HepG2 (cell line): ENCODE data around the gene ANO10. TPM values are rescaled to one million over a fixed set of nuclear protein-coding genes. Genes with fewer than 3 reads are reported as not detected.

ENCODE experiments used
- CEBPG ChIP-seq: IDR thresholded peaks from 2 replicates; pipeline ENCODE4 v1.6.1; 2016
- CREB1 ChIP-seq, 2 experiments: fragments of 450-650 bp in 1 of 2; IDR thresholded peaks; 2 replicates each; pipeline ENCODE4 v1.6.1; 2016 to 2017; ENCODE audit warnings: control low read depth in 1 of 2, mild to moderate bottlenecking in 1 of 2, missing compliant biosample characterization in 1 of 2, missing genetic modification characterization in 1 of 2
- DMAP1 ChIP-seq: IDR thresholded peaks from 2 replicates; pipeline ENCODE4 v1.6.1; 2016
- GATAD2A ChIP-seq: IDR thresholded peaks from 2 replicates; pipeline ENCODE4 v1.6.1; 2016
- HHEX ChIP-seq: IDR thresholded peaks from 2 replicates; pipeline ENCODE4 v1.6.1; 2016; ENCODE audit warnings: control low read depth
- IKZF5 ChIP-seq: IDR thresholded peaks from 2 replicates; pipeline ENCODE4 v1.6.1; 2018; ENCODE audit warnings: missing genetic modification reagents, mild to moderate bottlenecking, missing compliant biosample characterization
- KAT7 ChIP-seq: IDR thresholded peaks from 2 replicates; pipeline ENCODE4 v1.6.1; 2018; ENCODE audit warnings: borderline replicate concordance, missing compliant biosample characterization
- NONO ChIP-seq, 2 experiments: fragments of 450-650 bp in 1 of 2; sonication (generic) in 1 of 2; formaldehyde crosslinking in 1 of 2; IDR thresholded peaks in 1 of 2; conservative IDR thresholded peaks in 1 of 2; 2 replicates each; pipeline versions ENCODE4 v1.6.1 to v1.8.0; 2017 to 2022; ENCODE audit warnings: mild to moderate bottlenecking in 1 of 2, missing genetic modification reagents in 1 of 2, moderate library complexity in 1 of 2
- PRDM15 ChIP-seq: sonication (generic); formaldehyde crosslinking; IDR thresholded peaks from 2 replicates; pipeline ENCODE4 v1.4.0; 2020; ENCODE audit warnings: missing genetic modification reagents
- PTBP1 ChIP-seq: fragments of 200-400 bp; formaldehyde crosslinking; IDR thresholded peaks from 2 replicates; pipeline ENCODE4 v1.6.1; 2018; ENCODE audit warnings: low read length, low read depth; ENCODE audit not compliant: poor library complexity, severe bottlenecking
- RARG ChIP-seq: sonication (generic); formaldehyde crosslinking; IDR thresholded peaks from 2 replicates; pipeline ENCODE4 v1.4.0; 2020; ENCODE audit warnings: low read depth, mild to moderate bottlenecking, missing genetic modification reagents
- SMARCE1 ChIP-seq: fragments of 450-650 bp; IDR thresholded peaks from 2 replicates; pipeline ENCODE4 v1.6.1; 2017; ENCODE audit warnings: borderline replicate concordance
- TFDP1 ChIP-seq: IDR thresholded peaks from 2 replicates; pipeline ENCODE4 v1.6.1; 2016; ENCODE audit warnings: missing compliant biosample characterization, missing genetic modification reagents, borderline replicate concordance
- ZBTB1 ChIP-seq: sonication (generic); formaldehyde crosslinking; IDR thresholded peaks from 2 replicates; pipeline ENCODE4 v1.4.0; 2020; ENCODE audit warnings: missing genetic modification reagents, borderline replicate concordance
- ZBTB4 ChIP-seq: sonication (generic); formaldehyde crosslinking; IDR thresholded peaks from 2 replicates; pipeline ENCODE4 v1.4.0; 2020; ENCODE audit warnings: missing genetic modification reagents, mild to moderate bottlenecking, borderline replicate concordance
- ZNF367 ChIP-seq: sonication (generic); formaldehyde crosslinking; IDR thresholded peaks from 2 replicates; pipeline ENCODE4 v1.4.0; 2020; ENCODE audit warnings: missing genetic modification reagents, borderline replicate concordance
- ZNF562 ChIP-seq: sonication (generic); formaldehyde crosslinking; IDR thresholded peaks from 2 replicates; pipeline ENCODE4 v1.8.0; 2022; ENCODE audit warnings: missing genetic modification reagents, borderline replicate concordance
- ZNF605 ChIP-seq: sonication (generic); formaldehyde crosslinking; IDR thresholded peaks from 2 replicates; pipeline ENCODE4 v1.8.0; 2022; ENCODE audit warnings: mild to moderate bottlenecking, missing genetic modification reagents
- ZNF790 ChIP-seq: sonication (generic); formaldehyde crosslinking; IDR thresholded peaks from 2 replicates; pipeline ENCODE4 v1.8.0; 2022; ENCODE audit warnings: missing genetic modification reagents, mild to moderate bottlenecking, borderline replicate concordance
- ZNF792 ChIP-seq: IDR thresholded peaks from 2 replicates; pipeline ENCODE4 v1.6.1; 2016
- polyA plus RNA-seq, 8 experiments: library from polyadenylated mRNA; depleted of rRNA in 3 of 8; stranded (reverse) in 7 of 8; unstranded in 1 of 8; fragments of >200 nt; fragmentation: Illumina TruSeq in 4 of 8; extraction: Trizol in 4 of 8; gene quantifications; 2 replicates each; pipeline versions ENCODE4 v1.2.1 to v1.2.3, GENCODE V29; 2011 to 2016; ENCODE audit warnings: low read depth in 4 of 8, missing spikeins in 1 of 8, mixed read lengths in 1 of 8; ENCODE audit not compliant: insufficient read depth in 1 of 8
- total RNA-seq, 5 experiments: library from RNA; depleted of rRNA; stranded (reverse); fragments of >200 nt; fragmentation: Illumina TruSeq; extraction: Trizol; gene quantifications; 2 replicates each; pipeline ENCODE4 v1.2.3, GENCODE V29; 2016; ENCODE audit warnings: low read depth in 1 of 5
- TF ChIP-seq, protein P1 (sequence below): sonication (generic); formaldehyde crosslinking; IDR thresholded peaks from 2 replicates; pipeline ENCODE4 v1.9.0; 2022; ENCODE audit warnings: missing genetic modification reagents, mild to moderate bottlenecking, borderline replicate concordance

The ANO10 gene
- total and polyA plus RNA-seq, 2 of the 13 experiments (the other 11 are each of a cell fraction or from before 2014, with no cell fraction given): 10.4 to 13.1 TPM

DNA sequence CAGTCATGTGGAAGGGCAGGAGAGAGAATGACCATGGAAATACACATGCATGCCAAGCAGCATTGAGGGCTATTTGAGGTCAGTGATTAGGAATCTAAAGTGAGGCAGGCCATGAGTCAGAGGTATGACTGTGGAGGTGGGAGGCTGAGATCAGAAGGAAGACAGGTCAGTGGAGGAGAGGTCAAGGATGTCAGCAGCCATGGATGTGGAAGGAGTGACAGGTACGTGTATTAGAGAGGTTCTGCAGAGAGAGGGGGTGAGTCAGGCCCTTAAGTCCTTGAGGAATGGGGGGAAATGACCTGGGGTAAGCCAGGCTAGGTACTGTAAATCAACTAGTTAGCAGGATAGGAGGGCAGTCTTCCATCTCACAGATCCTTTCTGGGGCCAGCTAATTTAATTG, 166.6 kb downstream of the ANO10 start (continued):
- TF ChIP-seq IKZF5 (CRISPR knock-in tag) (no peak), PRDM15 (CRISPR knock-in tag) (no peak), GATAD2A (no peak), NONO (IDR thresholded peaks at IDR 0.05) (no peak), NONO (CRISPR knock-in tag; conservative IDR thresholded peaks at IDR 0.05) (no peak), SMARCE1 (no peak), ZBTB1 (CRISPR knock-in tag) (no peak), KAT7 (CRISPR knock-in tag) (no peak), TFDP1 (CRISPR knock-in tag) (no peak), ZBTB4 (no peak), CEBPG (CRISPR knock-in tag) (no peak), ZNF367 (CRISPR knock-in tag) (no peak), DMAP1 (no peak), HHEX (no peak), ZNF792 (CRISPR knock-in tag) (no peak), PTBP1 (no peak), CREB1 (IDR thresholded peaks at IDR 0.05) (peak; percentile 65; the same call in 1 of the 2 replicates), CREB1 (CRISPR knock-in tag; IDR thresholded peaks at IDR 0.05) (no peak), ZNF605 (CRISPR knock-in tag) (no peak), ZNF562 (CRISPR knock-in tag) (no peak), RARG (CRISPR knock-in tag) (no peak), ZNF790 (CRISPR knock-in tag) (no peak)
- TF ChIP-seq, protein P1, sequence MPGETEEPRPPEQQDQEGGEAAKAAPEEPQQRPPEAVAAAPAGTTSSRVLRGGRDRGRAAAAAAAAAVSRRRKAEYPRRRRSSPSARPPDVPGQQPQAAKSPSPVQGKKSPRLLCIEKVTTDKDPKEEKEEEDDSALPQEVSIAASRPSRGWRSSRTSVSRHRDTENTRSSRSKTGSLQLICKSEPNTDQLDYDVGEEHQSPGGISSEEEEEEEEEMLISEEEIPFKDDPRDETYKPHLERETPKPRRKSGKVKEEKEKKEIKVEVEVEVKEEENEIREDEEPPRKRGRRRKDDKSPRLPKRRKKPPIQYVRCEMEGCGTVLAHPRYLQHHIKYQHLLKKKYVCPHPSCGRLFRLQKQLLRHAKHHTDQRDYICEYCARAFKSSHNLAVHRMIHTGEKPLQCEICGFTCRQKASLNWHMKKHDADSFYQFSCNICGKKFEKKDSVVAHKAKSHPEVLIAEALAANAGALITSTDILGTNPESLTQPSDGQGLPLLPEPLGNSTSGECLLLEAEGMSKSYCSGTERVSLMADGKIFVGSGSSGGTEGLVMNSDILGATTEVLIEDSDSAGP (CRISPR knock-in tag): no peak
